ENCODE data around the gene SHLD1. TPM values are rescaled to one million over a fixed set of nuclear protein-coding genes. Genes with fewer than 3 reads are reported as not detected.

Gene SHLD1
- total and polyA plus RNA-seq, 2 donors (not counting 3 experiments of a cell fraction or from before 2014, with no cell fraction given), result 4.7 to 6.3 TPM

DNA sequence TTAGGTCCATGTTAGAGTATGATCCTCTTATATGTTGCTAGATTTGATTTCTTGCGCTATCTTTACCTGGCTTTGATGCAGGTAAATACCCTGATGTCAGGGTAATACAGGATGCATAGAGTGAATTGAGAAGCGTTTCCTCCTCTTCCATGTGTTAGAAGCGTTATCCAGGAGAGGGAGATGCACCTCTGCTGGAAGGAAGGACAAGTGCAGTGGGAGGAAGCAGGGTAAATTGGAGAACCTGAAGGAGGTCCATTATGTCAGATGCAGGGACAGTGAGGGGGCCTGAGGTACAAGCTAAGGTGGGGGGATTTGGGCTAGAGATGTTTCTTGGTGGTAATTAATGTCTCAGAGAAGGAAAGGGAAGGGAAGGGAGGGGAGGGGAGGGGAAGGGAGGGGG is 7.7 kb downstream of the SHLD1 start:
- H3K9me1 ChIP-seq (replicated peaks; ENCODE audit: control insufficient read depth, extremely low read depth, insufficient read depth, low read length), result no peaks in the 10 kb centered on the region
- CTCF ChIA-PET, result interaction anchor here (0.8 kb wide), 1 partner anchor 30 kb away, joined by 5 read pairs; no protein-coding TSS in a partner anchor
- H3K36me3 ChIP-seq (ENCODE audit: control insufficient read depth in 2 of 2, extremely low read depth in 1 of 2, insufficient read depth in 2 of 2, low read length in 2 of 2), result no peaks in the 10 kb centered on the region
- DNase-seq (ENCODE audit: low read depth, low spot score) (no peak), FAIRE-seq (no peak)
- no peak overlapping the region for H3K9ac ChIP-seq (replicated peaks; ENCODE audit: extremely low read depth, insufficient read depth, low read length)
- H3K4me3 ChIP-seq (replicated peaks in 1 of 3; ENCODE audit: insufficient read depth in 1 of 3, low read depth in 1 of 3, low read length in 3 of 3), result no peak overlapping the region
- H3K27ac ChIP-seq (ENCODE audit: insufficient read depth, low read depth, low read length), result no peak overlapping the region
- intact Hi-C loops (cut with micrococcal nuclease), result no loop called here
- H4K20me1 ChIP-seq (replicated peaks; ENCODE audit: control insufficient read depth, extremely low read depth, insufficient read depth, low read length), result no peaks in the 10 kb centered on the region
- TF ChIP-seq GATA2 (IDR thresholded peaks at IDR 0.05; ENCODE audit: insufficient read depth, insufficient read length, low read depth, low read length) (no peak), JUN (IDR thresholded peaks at IDR 0.05; ENCODE audit: borderline replicate concordance, insufficient read depth, insufficient read length, low read depth) (no peak), MYC (IDR thresholded peaks at IDR 0.05; ENCODE audit: low read depth, low read length) (no peak), POLR2A (IDR thresholded peaks at IDR 0.05; ENCODE audit: low read depth, low read length) (no peak), EZH2 (IDR thresholded peaks at IDR 0.05; ENCODE audit: borderline replicate concordance, low read depth, low read length, severe bottlenecking) (no peak)
- TF ChIP-seq, protein P1, sequence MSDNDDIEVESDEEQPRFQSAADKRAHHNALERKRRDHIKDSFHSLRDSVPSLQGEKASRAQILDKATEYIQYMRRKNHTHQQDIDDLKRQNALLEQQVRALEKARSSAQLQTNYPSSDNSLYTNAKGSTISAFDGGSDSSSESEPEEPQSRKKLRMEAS (IDR thresholded peaks at IDR 0.05; ENCODE audit: insufficient read depth, insufficient read length), result no peak
- H3K4me2 ChIP-seq (ENCODE audit: insufficient read depth, low read length), result no peak overlapping the region
- no peaks in the 10 kb centered on the region for H3K4me1 ChIP-seq (ENCODE audit: control insufficient read depth, extremely low read depth, insufficient read depth, low read length)
- dilution Hi-C loops (cut with MboI; ENCODE audit: extremely low pct_ligation_motif_present, low sequenced_read_pairs), result no loop called here
- no peaks in the 10 kb centered on the region for H3K79me2 ChIP-seq (ENCODE audit: control insufficient read depth, insufficient read depth, low read length)
- no TSS peak for BruUV-seq (replicated peaks)
- no peaks in the 10 kb centered on the region for H3K9me3 ChIP-seq (replicated peaks; ENCODE audit: control insufficient read depth, insufficient read depth, low read length)
- no peak overlapping the region for H2AFZ ChIP-seq (ENCODE audit: low read depth, low read length)
- POLR2A ChIA-PET, result no interaction called here
- H3K27me3 ChIP-seq (ENCODE audit: control insufficient read depth in 2 of 2, insufficient read depth in 2 of 2, low read length in 2 of 2), result no peaks in the 10 kb centered on the region

DNA sequence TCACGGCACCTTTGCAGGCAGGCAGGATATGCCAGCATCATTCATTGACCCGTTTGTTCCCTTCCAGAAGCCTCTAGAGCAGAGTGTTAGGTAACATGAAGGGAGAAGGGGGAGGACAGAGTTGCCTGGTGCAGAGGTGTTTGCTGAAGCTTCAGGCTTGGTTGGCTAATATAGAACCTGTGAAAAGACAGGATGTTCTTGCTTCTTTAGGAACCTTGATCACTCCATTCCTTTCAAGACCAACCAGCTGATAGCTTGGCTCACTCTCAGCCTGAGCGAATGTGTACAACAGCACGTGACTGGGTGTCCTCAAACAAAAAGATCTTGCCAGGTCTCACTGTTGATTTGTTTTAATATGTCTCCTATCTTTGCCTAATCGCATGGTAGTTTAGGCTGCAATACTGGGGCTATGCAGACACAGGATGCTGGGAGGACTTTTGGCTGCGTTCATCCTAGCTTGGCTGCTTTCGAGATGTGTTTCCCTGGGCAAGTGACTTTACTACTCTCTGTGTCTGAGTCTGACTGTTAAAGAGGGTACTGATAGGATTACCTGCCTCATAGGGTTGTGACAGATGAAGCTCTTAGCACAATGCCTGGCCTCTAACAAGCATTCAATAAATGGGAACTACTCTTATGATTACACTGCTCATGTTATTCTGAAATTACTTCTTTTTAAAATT is 16.0 kb downstream of the SHLD1 start:
- dilution Hi-C loops (cut with MboI; ENCODE audit: extremely low pct_ligation_motif_present, low sequenced_read_pairs) (no loop called here), intact Hi-C loops (cut with micrococcal nuclease) (no loop called here)
- Histone ChIP-seq H3K36me3 (ENCODE audit: control insufficient read depth in 2 of 2, extremely low read depth in 1 of 2, insufficient read depth in 2 of 2, low read length in 2 of 2) (no peaks in the 10 kb centered on the region), H3K4me1 (ENCODE audit: control insufficient read depth, extremely low read depth, insufficient read depth, low read length) (no peaks in the 10 kb centered on the region), H3K4me3 (replicated peaks in 1 of 3; ENCODE audit: insufficient read depth in 1 of 3, low read depth in 1 of 3, low read length in 3 of 3) (no peak overlapping the region), H3K79me2 (ENCODE audit: control insufficient read depth, insufficient read depth, low read length) (no peaks in the 10 kb centered on the region), H3K27ac (ENCODE audit: insufficient read depth, low read depth, low read length) (no peak overlapping the region), H2AFZ (ENCODE audit: low read depth, low read length) (no peak overlapping the region), H4K20me1 (replicated peaks; ENCODE audit: control insufficient read depth, extremely low read depth, insufficient read depth, low read length) (no peaks in the 10 kb centered on the region), H3K9me3 (replicated peaks; ENCODE audit: control insufficient read depth, insufficient read depth, low read length) (no peaks in the 10 kb centered on the region), H3K27me3 (ENCODE audit: control insufficient read depth in 2 of 2, insufficient read depth in 2 of 2, low read length in 2 of 2) (no peaks in the 10 kb centered on the region), H3K9ac (replicated peaks; ENCODE audit: extremely low read depth, insufficient read depth, low read length) (no peak overlapping the region), H3K9me1 (replicated peaks; ENCODE audit: control insufficient read depth, extremely low read depth, insufficient read depth, low read length) (no peaks in the 10 kb centered on the region), H3K4me2 (ENCODE audit: insufficient read depth, low read length) (no peak overlapping the region)
- BruUV-seq (replicated peaks), result no TSS peak
- DNase-seq (ENCODE audit: low read depth, low spot score) (no peak), FAIRE-seq (no peak)
- POLR2A ChIA-PET, result no interaction called here
- CTCF ChIA-PET, result interaction anchor here (0.9 kb wide), 1 partner anchor 17 kb away, joined by 3 read pairs; no protein-coding TSS in a partner anchor
- TF ChIP-seq GATA2 (IDR thresholded peaks at IDR 0.05; ENCODE audit: insufficient read depth, insufficient read length, low read depth, low read length) (no peak), JUN (IDR thresholded peaks at IDR 0.05; ENCODE audit: borderline replicate concordance, insufficient read depth, insufficient read length, low read depth) (no peak), FOS (IDR thresholded peaks at IDR 0.05; ENCODE audit: borderline replicate concordance, insufficient read depth, low read length) (no peak), POLR2A (IDR thresholded peaks at IDR 0.05; ENCODE audit: low read depth, low read length) (no peak), EZH2 (IDR thresholded peaks at IDR 0.05; ENCODE audit: borderline replicate concordance, low read depth, low read length, severe bottlenecking) (no peak), POLR2AphosphoS5 (IDR thresholded peaks at IDR 0.05; ENCODE audit: insufficient read depth, low read depth, low read length) (no peak), MYC (IDR thresholded peaks at IDR 0.05; ENCODE audit: low read depth, low read length) (no peak)
- TF ChIP-seq, protein P1 (IDR thresholded peaks at IDR 0.05; ENCODE audit: insufficient read depth, insufficient read length), result no peak
- TF ChIP-seq, protein P2, sequence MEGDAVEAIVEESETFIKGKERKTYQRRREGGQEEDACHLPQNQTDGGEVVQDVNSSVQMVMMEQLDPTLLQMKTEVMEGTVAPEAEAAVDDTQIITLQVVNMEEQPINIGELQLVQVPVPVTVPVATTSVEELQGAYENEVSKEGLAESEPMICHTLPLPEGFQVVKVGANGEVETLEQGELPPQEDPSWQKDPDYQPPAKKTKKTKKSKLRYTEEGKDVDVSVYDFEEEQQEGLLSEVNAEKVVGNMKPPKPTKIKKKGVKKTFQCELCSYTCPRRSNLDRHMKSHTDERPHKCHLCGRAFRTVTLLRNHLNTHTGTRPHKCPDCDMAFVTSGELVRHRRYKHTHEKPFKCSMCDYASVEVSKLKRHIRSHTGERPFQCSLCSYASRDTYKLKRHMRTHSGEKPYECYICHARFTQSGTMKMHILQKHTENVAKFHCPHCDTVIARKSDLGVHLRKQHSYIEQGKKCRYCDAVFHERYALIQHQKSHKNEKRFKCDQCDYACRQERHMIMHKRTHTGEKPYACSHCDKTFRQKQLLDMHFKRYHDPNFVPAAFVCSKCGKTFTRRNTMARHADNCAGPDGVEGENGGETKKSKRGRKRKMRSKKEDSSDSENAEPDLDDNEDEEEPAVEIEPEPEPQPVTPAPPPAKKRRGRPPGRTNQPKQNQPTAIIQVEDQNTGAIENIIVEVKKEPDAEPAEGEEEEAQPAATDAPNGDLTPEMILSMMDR (IDR thresholded peaks at IDR 0.05; ENCODE audit: extremely low read depth in 1 of 2, insufficient read depth in 1 of 2, low read depth in 1 of 2, low read length in 2 of 2), result no peak
